AG08395 (cell line): ENCODE results near the gene RECQL5.
"Not testable (repeated sequence)": the region's sequence is repeated elsewhere in the genome, so short reads cannot be mapped to it uniquely, and the experiment has no call there.

Experiments
- DNase-seq: peaks from one replicate; pipeline ENCODE4 v3.0.0; 2012; ENCODE audit warnings: mixed read lengths, low spot score

Gene RECQL5

GRCh38 chr17:75647921-75648320 is 19.0 kb downstream of the RECQL5 start:
- DNase-seq, result no peak

- DNase-seq, result no peak
These were observed 19.9 kb downstream of the RECQL5 start for GRCh38 chr17:75647061-75647460.

GRCh38 chr17:75646638-75646992 is 20.3 kb downstream of the RECQL5 start:
- DNase-seq, result no peak

GRCh38 chr17:75645889-75646637 is 20.9 kb downstream of the RECQL5 start:
- DNase-seq, result no peak

GRCh38 chr17:75645501-75645888 is 21.5 kb downstream of the RECQL5 start:
- no peak for DNase-seq

- DNase-seq, result no peak
These were observed 23.3 kb downstream of the RECQL5 start for GRCh38 chr17:75643643-75644017.

GRCh38 chr17:75642784-75643642 is 23.9 kb downstream of the RECQL5 start:
- no peak for DNase-seq

- no peak for DNase-seq
These were observed 24.7 kb downstream of the RECQL5 start for GRCh38 chr17:75642182-75642783.

GRCh38 chr17:75641343-75641742 is 25.6 kb downstream of the RECQL5 start:
- no peak for DNase-seq

- no peak for DNase-seq
These were observed 26.3 kb downstream of the RECQL5 start for GRCh38 chr17:75640556-75641119.

GRCh38 chr17:75639771-75640555 is 27.0 kb downstream of the RECQL5 start:
- DNase-seq, result no peak

- DNase-seq, result no peak
These were observed 27.6 kb downstream of the RECQL5 start for GRCh38 chr17:75639327-75639726.

GRCh38 chr17:75638893-75639292 is 28.1 kb downstream of the RECQL5 start:
- no peak for DNase-seq

GRCh38 chr17:75638039-75638438 is 28.9 kb downstream of the RECQL5 start:
- DNase-seq, result not testable (repeated sequence)

- DNase-seq, result no peak
These were observed 29.4 kb downstream of the RECQL5 start for GRCh38 chr17:75637551-75637950.

- DNase-seq, result no peak
These were observed 29.8 kb downstream of the RECQL5 start for GRCh38 chr17:75637143-75637538.

GRCh38 chr17:75636381-75637142 is 30.4 kb downstream of the RECQL5 start:
- no peak for DNase-seq

- no peak for DNase-seq
These were observed 31.2 kb downstream of the RECQL5 start for GRCh38 chr17:75635610-75636202.

- DNase-seq, result no peak
These were observed 32.0 kb downstream of the RECQL5 start for GRCh38 chr17:75634754-75635609.

GRCh38 chr17:75634376-75634740 is 32.6 kb downstream of the RECQL5 start:
- no peak for DNase-seq
